Lower lobe of right lung (tissue), 2 donors: Measurements from ENCODE around the gene CHRNA10. TPM values are rescaled to one million over a fixed set of nuclear protein-coding genes. Genes with fewer than 3 reads are reported as not detected.

Source experiments
- ATAC-seq, 2 donors: fragments of 200-7000 bp; cut with Tn5 transposase; one replicate each; pipeline ENCODE4 v1.9.1; 2020 to 2022; ENCODE audit warnings: mild to moderate bottlenecking in 2 of 2, moderate library complexity in 2 of 2
- DNase-seq: peaks from one replicate; pipeline ENCODE4 v3.0.0-alpha.2; 2020
- H3K27ac ChIP-seq: fragments of 200-600 bp; one replicate; pipeline ENCODE4 v1.8.0; 2022
- H3K27me3 ChIP-seq: fragments of 200-600 bp; one replicate; pipeline ENCODE4 v1.8.0; 2022; ENCODE audit warnings: low read depth
- H3K36me3 ChIP-seq: fragments of 200-600 bp; one replicate; pipeline ENCODE4 v1.8.0; 2022; ENCODE audit warnings: mild to moderate bottlenecking
- H3K4me1 ChIP-seq: fragments of 200-600 bp; one replicate; pipeline ENCODE4 v1.8.0; 2022
- H3K4me3 ChIP-seq: fragments of 200-600 bp; one replicate; pipeline ENCODE4 v1.8.0; 2022; ENCODE audit warnings: mild to moderate bottlenecking
- H3K9me3 ChIP-seq: fragments of 200-600 bp; one replicate; pipeline ENCODE4 v1.8.0; 2022
- intact Hi-C: fragments of 100-400 bp; cut with DNase I; formaldehyde crosslinking; loops from one replicate; pipeline ENCODE4 v1.11.0; 2022
- long read RNA-seq: library from polyadenylated mRNA; unstranded; transcript quantifications from one replicate; pipeline ENCODE4 v2.0.0, GENCODE V29; 2021
- total RNA-seq: library from RNA; stranded (reverse); fragmentation: NEBNext Ultra II Directional; extraction: Animal tissue kit (Norgen Biotek cat#: 25700); gene quantifications from one replicate; pipeline ENCODE4 v1.2.1, GENCODE V29; 2021
- TF ChIP-seq, protein P1 (sequence below): fragments of 200-600 bp; IDR thresholded peaks from one replicate; pipeline ENCODE4 v1.8.0; 2022; ENCODE audit warnings: antibody characterized with exemption, mild to moderate bottlenecking
- donor health status: DM: no; HTN: yes; CAD: no; lungs with severe emphysema.

Gene CHRNA10, protein sequence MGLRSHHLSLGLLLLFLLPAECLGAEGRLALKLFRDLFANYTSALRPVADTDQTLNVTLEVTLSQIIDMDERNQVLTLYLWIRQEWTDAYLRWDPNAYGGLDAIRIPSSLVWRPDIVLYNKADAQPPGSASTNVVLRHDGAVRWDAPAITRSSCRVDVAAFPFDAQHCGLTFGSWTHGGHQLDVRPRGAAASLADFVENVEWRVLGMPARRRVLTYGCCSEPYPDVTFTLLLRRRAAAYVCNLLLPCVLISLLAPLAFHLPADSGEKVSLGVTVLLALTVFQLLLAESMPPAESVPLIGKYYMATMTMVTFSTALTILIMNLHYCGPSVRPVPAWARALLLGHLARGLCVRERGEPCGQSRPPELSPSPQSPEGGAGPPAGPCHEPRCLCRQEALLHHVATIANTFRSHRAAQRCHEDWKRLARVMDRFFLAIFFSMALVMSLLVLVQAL
- 1.7 TPM for total RNA-seq
- long read RNA-seq, partial matches to known transcripts = 1 of 1 reads
- long read RNA-seq, other reads (novel, unspliced or antisense) = 0 of 1 reads

DNA sequence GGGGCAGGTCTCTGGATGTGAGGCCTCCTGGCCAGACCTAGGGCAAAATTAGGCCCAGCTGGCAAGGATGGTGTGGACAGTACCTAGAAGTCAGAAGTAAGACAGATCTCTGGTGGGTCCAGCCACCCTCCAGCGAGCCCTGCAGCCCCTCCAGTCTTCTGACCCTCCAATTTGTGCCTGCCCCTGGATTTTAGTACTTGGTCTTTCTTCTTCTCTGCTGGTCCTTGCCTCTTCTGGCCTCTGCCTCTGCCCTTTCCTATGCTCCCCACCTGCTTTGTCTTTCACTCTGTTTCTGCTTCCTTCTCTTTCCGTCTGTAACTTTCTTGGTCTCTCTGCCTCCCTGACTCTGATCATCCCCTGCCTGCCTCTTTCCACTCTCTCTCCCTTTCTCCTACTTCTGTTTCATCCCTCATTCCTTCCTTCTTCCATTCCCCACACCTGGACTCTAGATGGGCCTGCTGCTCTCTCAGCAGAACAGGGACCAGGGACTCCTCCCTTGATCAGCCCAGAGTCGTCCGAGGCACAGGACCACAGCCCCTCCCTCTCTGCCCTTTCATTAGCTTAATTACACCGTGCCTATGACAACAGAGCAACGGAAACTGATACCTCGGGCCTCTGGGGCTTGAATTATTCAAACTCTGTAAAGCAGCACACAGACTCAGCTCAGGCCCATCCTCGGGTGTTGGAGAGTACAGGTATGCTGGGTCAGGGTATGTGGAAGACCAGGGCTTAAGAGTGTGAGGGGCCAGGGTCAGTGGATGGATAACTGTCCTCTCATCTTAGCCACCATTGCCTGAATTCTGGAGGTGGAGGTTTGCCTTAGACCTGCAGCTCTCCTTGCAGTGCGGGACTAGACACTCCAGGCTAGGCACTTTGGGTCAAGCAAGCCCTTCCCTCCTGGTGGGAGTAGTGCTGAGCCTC, at the start of gene CHRNA10:
CHRNA10 (minus strand) TSS at position 51 of the 921 bp plus-strand sequence. CDS start 72 bp downstream, outside the sequence.
- no peaks in the 10 kb centered on the region for H3K9me3 ChIP-seq
- H3K4me1 ChIP-seq = no peaks in the 10 kb centered on the region
- intact Hi-C loops = no loop called here
- TF ChIP-seq, protein P1, sequence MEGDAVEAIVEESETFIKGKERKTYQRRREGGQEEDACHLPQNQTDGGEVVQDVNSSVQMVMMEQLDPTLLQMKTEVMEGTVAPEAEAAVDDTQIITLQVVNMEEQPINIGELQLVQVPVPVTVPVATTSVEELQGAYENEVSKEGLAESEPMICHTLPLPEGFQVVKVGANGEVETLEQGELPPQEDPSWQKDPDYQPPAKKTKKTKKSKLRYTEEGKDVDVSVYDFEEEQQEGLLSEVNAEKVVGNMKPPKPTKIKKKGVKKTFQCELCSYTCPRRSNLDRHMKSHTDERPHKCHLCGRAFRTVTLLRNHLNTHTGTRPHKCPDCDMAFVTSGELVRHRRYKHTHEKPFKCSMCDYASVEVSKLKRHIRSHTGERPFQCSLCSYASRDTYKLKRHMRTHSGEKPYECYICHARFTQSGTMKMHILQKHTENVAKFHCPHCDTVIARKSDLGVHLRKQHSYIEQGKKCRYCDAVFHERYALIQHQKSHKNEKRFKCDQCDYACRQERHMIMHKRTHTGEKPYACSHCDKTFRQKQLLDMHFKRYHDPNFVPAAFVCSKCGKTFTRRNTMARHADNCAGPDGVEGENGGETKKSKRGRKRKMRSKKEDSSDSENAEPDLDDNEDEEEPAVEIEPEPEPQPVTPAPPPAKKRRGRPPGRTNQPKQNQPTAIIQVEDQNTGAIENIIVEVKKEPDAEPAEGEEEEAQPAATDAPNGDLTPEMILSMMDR = no peak
- ATAC-seq = no peak
- peaks cover 90% of the 10 kb centered on the region for H3K36me3 ChIP-seq
- H3K27ac ChIP-seq = no peak within 1 kb of the TSS
- DNase-seq = no peak
- H3K4me3 ChIP-seq = no peak within 1 kb of the TSS
- H3K27me3 ChIP-seq = no peaks in the 10 kb centered on the region

DNA sequence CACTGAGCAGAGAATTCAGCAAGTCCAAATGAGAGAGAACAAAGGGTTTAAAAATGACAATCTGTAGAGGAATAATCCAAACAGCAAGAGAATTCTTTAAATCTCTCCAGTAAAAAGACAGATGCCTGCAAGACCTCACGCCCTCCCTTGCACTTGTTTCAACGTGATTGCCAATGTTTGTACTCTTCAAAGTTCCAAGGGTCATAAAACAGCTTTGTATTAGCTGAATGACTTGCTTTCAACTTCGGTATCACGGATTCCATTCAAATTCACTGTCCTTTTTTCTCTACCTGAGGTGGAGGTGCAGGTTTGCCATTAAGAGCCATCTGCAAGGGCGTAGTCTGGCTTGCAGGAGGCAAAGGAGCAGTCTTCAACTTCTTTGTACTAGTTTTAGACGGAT, 41.1 kb upstream of the CHRNA10 start:
- no peaks in the 10 kb centered on the region for H3K4me1 ChIP-seq
- H3K36me3 ChIP-seq = peaks cover 96% of the 10 kb centered on the region
- ATAC-seq = no peak
- H3K9me3 ChIP-seq = no peaks in the 10 kb centered on the region
- no peak for DNase-seq
- intact Hi-C loops = no loop called here
- H3K27ac ChIP-seq = no peak overlapping the region
- no peak overlapping the region for H3K4me3 ChIP-seq
- no peaks in the 10 kb centered on the region for H3K27me3 ChIP-seq
- TF ChIP-seq, protein P1 = no peak

DNA sequence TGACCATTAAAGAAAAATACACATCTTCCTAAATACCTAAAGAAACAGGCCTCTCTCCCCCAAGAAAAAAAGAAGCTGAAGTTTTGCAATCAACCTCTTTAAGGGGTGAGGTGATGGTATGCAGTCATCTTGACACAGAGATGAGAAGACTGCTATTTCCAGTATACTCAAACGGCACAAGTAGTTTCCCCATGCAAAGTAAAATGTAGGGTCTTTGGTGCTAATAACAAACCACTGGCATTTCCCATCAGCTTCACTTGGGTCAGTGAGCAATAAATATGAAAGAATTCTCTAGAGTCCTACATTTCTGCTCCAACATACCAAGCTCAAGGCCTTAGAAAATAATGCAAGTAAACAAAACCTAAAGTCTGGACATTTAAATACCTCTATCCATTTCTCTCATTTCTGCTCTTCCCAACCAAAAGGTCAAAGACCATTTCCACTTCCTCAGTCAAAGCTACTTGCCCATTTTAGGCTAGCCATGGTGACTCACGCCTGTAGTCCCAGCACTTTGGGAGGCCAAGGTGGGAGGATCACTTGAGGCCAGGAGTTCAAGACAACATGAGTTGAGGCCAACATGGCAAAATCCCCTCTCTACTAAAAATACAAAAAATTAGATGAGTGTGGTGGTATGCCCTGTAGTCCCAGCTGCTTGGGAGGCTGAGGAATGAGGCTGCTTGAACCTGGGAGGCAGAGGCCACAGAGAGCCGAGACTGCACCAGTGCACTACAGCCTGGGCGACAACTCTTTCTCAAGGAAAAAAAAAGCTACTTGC, 39.5 kb upstream of the CHRNA10 start:
- DNase-seq (no peak), ATAC-seq (no peak)
- intact Hi-C loops = no loop called here
- H3K27ac ChIP-seq = no peak overlapping the region
- TF ChIP-seq, protein P1 = no peak
- no peaks in the 10 kb centered on the region for H3K27me3 ChIP-seq
- H3K4me3 ChIP-seq = no peak overlapping the region
- peaks cover 93% of the 10 kb centered on the region for H3K36me3 ChIP-seq
- H3K9me3 ChIP-seq = no peaks in the 10 kb centered on the region
- H3K4me1 ChIP-seq = no peaks in the 10 kb centered on the region

DNA sequence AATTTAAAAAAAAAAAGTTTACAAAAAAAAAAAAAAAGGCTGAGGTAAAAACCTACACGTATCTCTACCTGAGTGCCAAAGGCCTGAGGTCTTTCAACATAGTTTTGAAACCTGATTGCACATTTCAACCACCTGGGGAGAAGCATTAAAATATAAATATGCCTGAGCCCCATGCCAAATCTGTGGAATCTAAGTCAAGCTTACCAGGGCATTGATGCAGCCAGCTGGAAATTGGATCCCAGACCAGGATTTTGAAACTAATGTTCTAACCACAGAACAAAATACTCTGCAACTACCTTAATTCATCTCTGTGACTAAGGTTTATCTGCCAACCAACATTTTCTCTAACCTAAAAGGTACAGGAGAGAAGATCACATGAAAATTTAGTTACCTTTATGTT, 38.8 kb upstream of the CHRNA10 start:
- Histone ChIP-seq H3K9me3 (no peaks in the 10 kb centered on the region), H3K36me3 (peaks cover 93% of the 10 kb centered on the region), H3K27ac (no peak overlapping the region), H3K4me3 (no peak overlapping the region), H3K4me1 (no peaks in the 10 kb centered on the region), H3K27me3 (no peaks in the 10 kb centered on the region)
- intact Hi-C loops = no loop called here
- DNase-seq (no peak), ATAC-seq (no peak)
- TF ChIP-seq, protein P1 = no peak

DNA sequence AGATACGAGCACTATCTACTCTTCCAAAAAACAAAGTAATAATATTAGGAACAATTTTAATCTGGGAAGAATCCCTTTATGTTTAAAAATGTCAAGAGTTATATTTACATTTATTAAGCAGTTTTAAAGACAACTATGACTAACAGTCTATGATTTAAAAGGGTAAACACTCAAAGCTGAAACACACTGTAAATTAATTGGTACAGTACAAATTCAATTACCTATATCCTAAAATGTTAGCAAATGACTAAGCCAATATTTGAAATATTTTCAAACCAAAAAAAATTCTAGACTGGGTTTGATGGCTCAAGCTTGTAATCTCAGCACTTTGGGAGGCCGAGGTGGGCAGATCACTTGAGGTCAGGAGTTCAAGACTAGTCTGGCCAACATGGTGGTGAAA, 36.0 kb upstream of the CHRNA10 start:
- H3K36me3 ChIP-seq = peaks cover 93% of the 10 kb centered on the region
- no peaks in the 10 kb centered on the region for H3K9me3 ChIP-seq
- TF ChIP-seq, protein P1 = no peak
- DNase-seq (no peak), ATAC-seq (no peak)
- H3K4me3 ChIP-seq = no peak overlapping the region
- H3K4me1 ChIP-seq = no peaks in the 10 kb centered on the region
- intact Hi-C loops = no loop called here
- H3K27me3 ChIP-seq = no peaks in the 10 kb centered on the region
- H3K27ac ChIP-seq = no peak overlapping the region
